Gastroesophageal sphincter (tissue), 4 donors: ENCODE data around the gene GPR35. TPM values are rescaled to one million over a fixed set of nuclear protein-coding genes. Genes with fewer than 3 reads are reported as not detected.
"Not testable (repeated sequence)": the region's sequence is repeated elsewhere in the genome, so short reads cannot be mapped to it uniquely, and the experiment has no call there.

Experiments
- ATAC-seq: fragments of 150-250 bp; one replicate; pipeline ENCODE4 v1.9.1; 2016; ENCODE audit warnings: mild to moderate bottlenecking, moderate library complexity
- H3K27ac ChIP-seq, 4 donors: fragments of 200-600 bp; sonication (generic) in 3 of 4; 1 replicate in 3 of 4; 2 replicates in 1 of 4; pipeline ENCODE4 v1.5.1; 2016 to 2019
- H3K27me3 ChIP-seq: fragments of 200-600 bp; sonication (generic); one replicate; pipeline ENCODE4 v1.5.1; 2019
- H3K36me3 ChIP-seq, 2 donors: fragments of 200-600 bp; sonication (generic); one replicate each; pipeline ENCODE4 v1.5.1; 2019; ENCODE audit warnings: control low read depth in 1 of 2
- H3K4me1 ChIP-seq, 3 donors: fragments of 200-600 bp; sonication (generic); 1 replicate in 2 of 3; 2 replicates in 1 of 3; pipeline ENCODE4 v1.5.1; 2016 to 2019; ENCODE audit warnings: control low read depth in 2 of 3
- H3K4me3 ChIP-seq, 2 donors: fragments of 200-600 bp; sonication (generic); one replicate each; pipeline ENCODE4 v1.5.1; 2019; ENCODE audit warnings: mild to moderate bottlenecking in 1 of 2, moderate library complexity in 1 of 2
- H3K9me3 ChIP-seq, 3 donors: fragments of 200-600 bp; sonication (generic); one replicate each; pipeline ENCODE4 v1.5.1; 2017 to 2019; ENCODE audit warnings: control low read depth in 2 of 3
- EP300 ChIP-seq: sonication (generic); formaldehyde crosslinking; IDR thresholded peaks from one replicate; pipeline ENCODE4 v1.6.1; 2017; ENCODE audit warnings: antibody characterized with exemption, mild to moderate bottlenecking
- POLR2A ChIP-seq, 2 donors: fragments of 450-650 bp; IDR thresholded peaks; one replicate each; pipeline ENCODE4 v1.6.1; 2017; ENCODE audit warnings: antibody characterized with exemption in 2 of 2, mild to moderate bottlenecking in 2 of 2, moderate library complexity in 1 of 2
- POLR2AphosphoS5 ChIP-seq: sonication (generic); formaldehyde crosslinking; IDR thresholded peaks from one replicate; pipeline ENCODE4 v1.6.1; 2017; ENCODE audit warnings: antibody characterized with exemption
- WGBS, 2 donors: methylation state at CpG; one replicate each; pipeline ENCODE4 v1.1.5; 2018; ENCODE audit warnings: low coverage in 1 of 2; 5-methylcytosine and 5-hydroxymethylcytosine counted together
- total RNA-seq, 4 donors: library from RNA; depleted of rRNA; stranded (reverse); fragments of >200 nt; gene quantifications; one replicate each; pipeline ENCODE4 v1.1.0, GENCODE V29; 2016
- TF ChIP-seq, protein P1 (sequence below), 4 experiments: fragments of 200-600 bp in 2 of 4; fragments of 450-650 bp in 2 of 4; sonication (generic) in 1 of 4; IDR thresholded peaks; one replicate each; pipeline ENCODE4 v1.5.1; 2017 to 2019; ENCODE audit warnings: antibody characterized with exemption in 4 of 4, mild to moderate bottlenecking in 2 of 4, moderate library complexity in 2 of 4

GPR35 gene
- total RNA-seq, 4 donors from 2014 or later, result 0.93 to 2.3 (median 1.9) TPM

DNA sequence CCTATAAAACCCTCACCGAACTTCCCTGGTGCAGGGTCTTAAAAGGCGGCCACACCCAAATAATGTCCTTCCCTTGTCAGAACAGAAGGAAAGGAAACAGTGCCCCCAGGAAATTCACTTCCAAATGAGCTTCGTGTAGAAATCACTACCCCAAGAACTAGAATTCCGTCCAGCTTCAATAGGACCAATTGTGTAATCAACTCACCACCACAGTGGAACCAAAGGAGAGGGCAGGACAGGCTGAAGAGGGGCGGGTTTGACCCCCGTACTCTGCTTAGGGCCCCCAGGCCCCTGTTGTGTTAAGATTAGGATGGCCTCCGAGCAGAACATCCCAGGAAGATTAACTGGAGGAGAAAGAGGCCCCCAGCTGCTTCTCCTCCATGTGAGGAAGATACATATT is 24.1 kb downstream of the GPR35 start:
- WGBS, 2 donors, result 40 to 61% methylated on average over 1 to 3 of the region's 7 CpGs
- ATAC-seq, result no peak
- H3K27me3 ChIP-seq, result peaks cover 95% of the 10 kb centered on the region

DNA sequence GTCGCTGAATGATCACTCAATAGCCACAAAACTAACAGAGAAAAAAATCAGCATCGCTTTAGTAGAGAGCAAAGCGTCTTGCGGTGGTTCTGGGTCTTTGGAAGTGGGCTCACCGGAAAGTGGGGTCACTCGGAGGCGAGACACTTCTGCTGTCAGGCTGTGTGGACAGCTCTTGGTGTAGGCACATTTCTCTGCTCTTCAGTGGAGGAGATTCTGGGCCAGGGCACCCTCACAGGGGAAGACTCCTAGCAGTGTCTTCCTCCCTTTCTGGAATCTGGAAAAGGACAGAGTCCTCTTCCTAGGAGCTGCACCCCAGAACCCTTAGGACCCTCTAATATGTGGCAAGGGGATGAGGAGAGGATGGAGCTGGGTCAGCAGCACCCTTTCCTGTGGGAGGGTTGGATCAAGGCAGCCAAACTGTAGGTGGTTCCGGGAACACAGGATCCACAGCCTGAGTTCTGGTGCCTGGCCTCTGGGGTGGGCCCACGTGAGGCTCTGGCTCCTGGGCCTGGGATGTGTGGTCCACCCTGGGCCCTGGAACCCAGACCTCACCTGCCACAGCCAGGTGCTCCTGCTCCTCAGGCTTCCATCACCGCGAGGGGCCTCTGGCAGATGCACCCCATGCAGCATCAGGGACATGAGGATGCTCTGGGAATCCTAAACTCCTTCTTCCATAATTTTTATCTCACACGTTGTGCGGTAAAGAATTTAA is 25.1 kb downstream of the GPR35 start:
- WGBS, 2 donors, result 89 to 91% methylated on average over 6 to 11 of the region's 13 CpGs
- Histone ChIP-seq H3K36me3 (no peaks in the 10 kb centered on the region), H3K27me3 (peaks cover 95% of the 10 kb centered on the region), H3K4me1 (no peaks in the 10 kb centered on the region), H3K9me3 (no peaks in the 10 kb centered on the region), H3K27ac (no peak overlapping the region), H3K4me3 (no peak overlapping the region)
- TF ChIP-seq EP300, result no peak
- no peak for TF ChIP-seq POLR2A (IDR thresholded peaks at IDR 0.05)
- TF ChIP-seq, protein P1, sequence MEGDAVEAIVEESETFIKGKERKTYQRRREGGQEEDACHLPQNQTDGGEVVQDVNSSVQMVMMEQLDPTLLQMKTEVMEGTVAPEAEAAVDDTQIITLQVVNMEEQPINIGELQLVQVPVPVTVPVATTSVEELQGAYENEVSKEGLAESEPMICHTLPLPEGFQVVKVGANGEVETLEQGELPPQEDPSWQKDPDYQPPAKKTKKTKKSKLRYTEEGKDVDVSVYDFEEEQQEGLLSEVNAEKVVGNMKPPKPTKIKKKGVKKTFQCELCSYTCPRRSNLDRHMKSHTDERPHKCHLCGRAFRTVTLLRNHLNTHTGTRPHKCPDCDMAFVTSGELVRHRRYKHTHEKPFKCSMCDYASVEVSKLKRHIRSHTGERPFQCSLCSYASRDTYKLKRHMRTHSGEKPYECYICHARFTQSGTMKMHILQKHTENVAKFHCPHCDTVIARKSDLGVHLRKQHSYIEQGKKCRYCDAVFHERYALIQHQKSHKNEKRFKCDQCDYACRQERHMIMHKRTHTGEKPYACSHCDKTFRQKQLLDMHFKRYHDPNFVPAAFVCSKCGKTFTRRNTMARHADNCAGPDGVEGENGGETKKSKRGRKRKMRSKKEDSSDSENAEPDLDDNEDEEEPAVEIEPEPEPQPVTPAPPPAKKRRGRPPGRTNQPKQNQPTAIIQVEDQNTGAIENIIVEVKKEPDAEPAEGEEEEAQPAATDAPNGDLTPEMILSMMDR (IDR thresholded peaks at IDR 0.05), result no peak
- no peak for TF ChIP-seq POLR2AphosphoS5
- no peak for ATAC-seq

More for the DNA sequence above, 24.1 kb downstream of the GPR35 start:
- Histone ChIP-seq H3K4me3 (no peak overlapping the region), H3K36me3 (no peaks in the 10 kb centered on the region), H3K9me3 (no peaks in the 10 kb centered on the region), H3K27ac (no peak overlapping the region), H3K4me1 (no peaks in the 10 kb centered on the region)
- TF ChIP-seq, protein P1 (IDR thresholded peaks at IDR 0.05), result no peak
- TF ChIP-seq POLR2A (IDR thresholded peaks at IDR 0.05) (no peak), EP300 (no peak), POLR2AphosphoS5 (no peak)

DNA sequence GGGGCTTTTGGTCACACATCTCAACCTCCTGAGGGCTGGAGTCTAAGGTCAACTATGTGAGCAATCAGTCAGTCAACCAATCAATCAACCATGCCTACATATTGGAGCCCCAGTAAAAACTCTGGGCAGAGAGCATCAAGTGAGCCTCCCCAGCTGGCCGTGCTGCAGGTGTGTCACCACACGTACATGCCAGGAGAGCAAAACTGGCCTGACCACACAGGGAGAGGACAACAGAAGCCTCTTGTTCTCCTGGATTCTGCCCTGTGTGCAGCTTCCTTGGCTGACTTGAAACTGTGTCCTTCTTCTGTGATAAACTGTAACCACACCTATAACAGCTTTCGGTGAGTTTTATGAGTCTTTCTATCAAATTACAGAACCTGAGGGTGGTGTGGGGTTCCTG is 25.9 kb downstream of the GPR35 start:
- Histone ChIP-seq H3K27me3 (peaks cover 95% of the 10 kb centered on the region), H3K36me3 (no peaks in the 10 kb centered on the region)
- 40 to 85% methylated on average over 1 to 2 of the region's 3 CpGs for WGBS, 2 donors

DNA sequence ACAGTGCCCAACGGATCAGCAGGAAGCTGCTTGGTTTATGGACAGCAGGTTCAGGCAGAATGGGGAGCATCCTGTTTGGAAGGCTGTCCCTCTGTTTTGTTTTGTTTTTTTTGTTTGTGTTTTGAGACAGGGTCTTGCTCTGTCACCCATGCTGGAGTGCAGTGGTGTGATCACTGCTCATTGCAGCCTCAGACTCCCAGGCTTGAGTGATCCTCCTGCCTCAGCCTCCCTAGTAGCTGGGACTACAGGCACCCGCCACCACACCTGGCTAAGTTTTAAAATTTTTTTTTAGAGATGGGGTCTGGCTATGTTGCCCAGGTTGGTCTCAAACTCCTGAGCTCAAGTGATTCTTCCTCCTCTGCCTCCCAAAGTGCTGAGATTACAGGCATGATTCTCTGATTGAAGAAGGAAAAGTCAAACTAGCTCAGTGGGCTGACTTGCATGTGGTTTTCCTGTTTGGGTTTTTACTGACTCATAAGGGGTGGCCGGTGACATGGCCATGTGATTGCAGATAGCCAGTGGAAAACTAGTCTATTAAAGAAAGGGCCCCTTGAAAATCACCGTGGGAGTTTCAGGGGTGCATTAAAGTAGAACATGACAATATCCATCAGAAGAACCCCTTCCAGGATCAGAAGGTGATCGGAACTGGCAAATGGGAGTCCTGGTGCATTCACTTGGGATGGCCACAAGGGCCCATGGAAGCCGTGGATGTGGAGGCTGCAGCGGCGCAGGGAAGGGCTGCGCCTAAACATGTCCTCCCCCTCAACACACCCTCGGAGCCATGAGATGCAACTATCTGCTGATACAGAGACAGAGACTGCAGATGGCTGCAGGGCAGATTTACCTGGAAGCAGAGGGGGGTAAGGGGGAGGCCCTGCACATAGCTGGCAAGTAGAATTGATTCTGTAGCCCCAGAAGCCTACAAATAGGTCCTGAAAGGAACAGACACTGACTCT is 30.9 kb downstream of the GPR35 start:
- TF ChIP-seq EP300 (no peak), POLR2A (IDR thresholded peaks at IDR 0.05) (no peak), POLR2AphosphoS5 (no peak)
- TF ChIP-seq, protein P1 (IDR thresholded peaks at IDR 0.05), result no peak
- peaks cover 65% of the 10 kb centered on the region for H3K27me3 ChIP-seq
- H3K9me3 ChIP-seq, result no peaks in the 10 kb centered on the region
- ATAC-seq, result no peak
- H3K36me3 ChIP-seq, result no peaks in the 10 kb centered on the region
- H3K4me3 ChIP-seq, result no peak overlapping the region
- H3K27ac ChIP-seq, result no peak overlapping the region
- no peaks in the 10 kb centered on the region for H3K4me1 ChIP-seq
- 65 to 82% methylated on average over 8 to 9 of the region's 10 CpGs for WGBS, 2 donors

More for the DNA sequence above, 25.9 kb downstream of the GPR35 start:
- no peak for TF ChIP-seq POLR2A (IDR thresholded peaks at IDR 0.05)
- TF ChIP-seq EP300, result no peak
- TF ChIP-seq POLR2AphosphoS5, result no peak
- TF ChIP-seq, protein P1 (IDR thresholded peaks at IDR 0.05), result no peak
- H3K4me3 ChIP-seq, result no peak overlapping the region
- H3K4me1 ChIP-seq, result no peaks in the 10 kb centered on the region
- no peak overlapping the region for H3K27ac ChIP-seq
- no peaks in the 10 kb centered on the region for H3K9me3 ChIP-seq
- ATAC-seq, result no peak

DNA sequence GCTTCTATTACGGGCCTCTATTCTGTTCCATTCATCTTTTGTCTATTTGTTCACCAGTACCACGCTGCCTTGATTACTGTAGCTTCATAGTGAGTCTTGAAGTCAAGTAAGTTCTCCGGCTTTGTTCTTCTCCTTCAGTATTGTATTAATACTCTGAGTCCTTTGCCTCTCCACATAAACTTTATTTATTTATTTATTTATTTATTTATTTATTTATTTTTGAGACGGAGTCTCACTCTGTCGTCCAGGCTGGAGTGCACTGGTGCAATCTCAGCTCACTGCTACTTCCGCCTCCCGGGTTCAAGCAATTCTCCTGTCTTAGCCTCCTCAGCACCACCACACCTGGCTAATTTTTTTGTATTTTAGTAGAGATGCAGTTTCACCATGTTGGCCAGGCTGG is 34.6 kb downstream of the GPR35 start:
- 43 to 78% methylated on average over 4 to 7 of the region's 7 CpGs for WGBS, 2 donors
- not testable (repeated sequence) for H3K4me3 ChIP-seq, H3K27ac ChIP-seq, H3K36me3 ChIP-seq, H3K4me1 ChIP-seq, ATAC-seq
- peaks cover 0 to 11% (median 0%) of the 10 kb centered on the region in 3 donors for H3K9me3 ChIP-seq
- H3K27me3 ChIP-seq, result peaks cover 60% of the 10 kb centered on the region
